H1 (cell line): ENCODE measurements around the gene JMJD7. TPM values are rescaled to one million over a fixed set of nuclear protein-coding genes. Genes with fewer than 3 reads are reported as not detected.

ENCODE experiments used
- BACH1 ChIP-seq: IDR thresholded peaks from 2 replicates; pipeline ENCODE4 v1.6.1; 2012; ENCODE audit warnings: low read length, improper control_type of control experiment
- BRCA1 ChIP-seq: IDR thresholded peaks from 2 replicates; pipeline ENCODE4 v1.6.1; 2012; ENCODE audit warnings: low read depth, low read length, improper control_type of control experiment
- CHD1 ChIP-seq: IDR thresholded peaks from 2 replicates; pipeline ENCODE4 v1.6.1; 2012; ENCODE audit warnings: low read depth, low read length, improper control_type of control experiment
- CTBP2 ChIP-seq: IDR thresholded peaks from 2 replicates; pipeline ENCODE4 v1.7.0; 2011; ENCODE audit warnings: borderline replicate concordance, mild to moderate bottlenecking, moderate library complexity, mixed read lengths, low read length; ENCODE audit not compliant: insufficient read depth, insufficient read length
- EGR1 ChIP-seq: IDR thresholded peaks from 2 replicates; pipeline ENCODE4 v1.6.1; 2011; ENCODE audit warnings: low read depth, low read length, borderline replicate concordance
- EZH2 ChIP-seq: fragments of 200-600 bp; sonication (generic); IDR thresholded peaks from 2 replicates; pipeline ENCODE4 v1.7.1; 2012; ENCODE audit warnings: low read depth, mild to moderate bottlenecking, moderate library complexity, low read length, inconsistent platforms; ENCODE audit not compliant: severe bottlenecking
- FOSL1 ChIP-seq: IDR thresholded peaks from 2 replicates; pipeline ENCODE4 v1.6.1; 2011; ENCODE audit warnings: mild to moderate bottlenecking, low read depth, low read length, moderate library complexity; ENCODE audit not compliant: insufficient read depth
- GTF2F1 ChIP-seq: IDR thresholded peaks from 2 replicates; pipeline ENCODE4 v1.6.1; 2012; ENCODE audit warnings: low read depth, low read length, improper control_type of control experiment, borderline replicate concordance
- KDM4A ChIP-seq: IDR thresholded peaks from one replicate; pipeline ENCODE4 v1.7.1; 2012; ENCODE audit warnings: low read depth, mild to moderate bottlenecking, moderate library complexity, low read length, inconsistent platforms; ENCODE audit not compliant: severe bottlenecking
- POLR2A ChIP-seq, 2 experiments: IDR thresholded peaks; 1 replicate in 1 of 2; 2 replicates in 1 of 2; pipeline ENCODE4 v1.6.1; 2011; ENCODE audit warnings: low read depth in 2 of 2, low read length in 2 of 2, mild to moderate bottlenecking in 2 of 2; ENCODE audit errors: control extremely low read depth in 1 of 2
- POLR2AphosphoS5 ChIP-seq: IDR thresholded peaks from 2 replicates; pipeline ENCODE4 v1.6.1; 2011; ENCODE audit warnings: low read depth, low read length
- RBBP5 ChIP-seq: IDR thresholded peaks from 2 replicates; pipeline ENCODE4 v1.7.1; 2012; ENCODE audit warnings: low read depth, mild to moderate bottlenecking, inconsistent platforms, low read length, moderate library complexity, borderline replicate concordance
- RNF2 ChIP-seq: fragments of 200-900, 300-1000 bp; sonication (generic); IDR thresholded peaks from 2 replicates; pipeline ENCODE4 v1.7.1; 2016; ENCODE audit warnings: borderline replicate concordance, low read depth, mild to moderate bottlenecking, antibody characterized with exemption, low read length; ENCODE audit not compliant: poor library complexity, severe bottlenecking; ENCODE audit errors: missing control alignments
- SIRT6 ChIP-seq: IDR thresholded peaks from one replicate; pipeline ENCODE4 v1.7.1; 2012; ENCODE audit warnings: low read length, inconsistent platforms
- SIX5 ChIP-seq: IDR thresholded peaks from 2 replicates; pipeline ENCODE4 v1.6.1; 2011; ENCODE audit warnings: mild to moderate bottlenecking, low read depth, low read length
- SRF ChIP-seq: IDR thresholded peaks from 2 replicates; pipeline ENCODE4 v1.6.1; 2011; ENCODE audit warnings: mild to moderate bottlenecking, low read depth, low read length, moderate library complexity
- SUZ12 ChIP-seq: fragments of 200-600 bp; sonication (generic); IDR thresholded peaks from 2 replicates; pipeline ENCODE4 v1.6.1; 2012; ENCODE audit warnings: mild to moderate bottlenecking, inconsistent platforms, low read length, moderate library complexity, mixed read lengths
- TEAD4 ChIP-seq: IDR thresholded peaks from 2 replicates; pipeline ENCODE4 v1.6.1; 2012; ENCODE audit warnings: low read depth, low read length, inconsistent platforms, mixed read lengths
- ZNF274 ChIP-seq: IDR thresholded peaks from 2 replicates; pipeline ENCODE4 v1.7.0; 2012; ENCODE audit warnings: low read length, borderline replicate concordance; ENCODE audit errors: extremely low read depth
- polyA plus RNA-seq, 7 experiments: library from polyadenylated mRNA; depleted of rRNA in 3 of 7; stranded (reverse) in 5 of 7; unstranded in 2 of 7; fragments of >200 nt in 5 of 7; fragments of 200-250 nt in 2 of 7; gene quantifications; 1 replicate in 5 of 7; 2 replicates in 1 of 7; 4 replicates in 1 of 7; pipeline versions ENCODE4 v1.2.1 to v1.2.3, GENCODE V29; 2011 to 2013; ENCODE audit warnings: missing spikeins in 2 of 7, mixed read lengths in 2 of 7
- total RNA-seq: library from RNA; stranded (reverse); fragmentation: NEBNext Ultra II Directional; extraction: Animal tissue kit (Norgen Biotek cat#: 25700); gene quantifications from 2 replicates; pipeline ENCODE4 v1.2.1, GENCODE V29; 2021
- TF ChIP-seq, protein P1 (sequence below): IDR thresholded peaks from 2 replicates; pipeline ENCODE4 v1.6.1; 2012; ENCODE audit warnings: inconsistent platforms
- TF ChIP-seq, protein P2 (sequence below): IDR thresholded peaks from 2 replicates; pipeline ENCODE4 v1.6.1; 2011; ENCODE audit warnings: low read length, improper control_type of control experiment
- TF ChIP-seq, protein P3 (sequence below): IDR thresholded peaks from 2 replicates; pipeline ENCODE4 v1.6.1; 2011; ENCODE audit warnings: low read depth, mild to moderate bottlenecking, low read length; ENCODE audit not compliant: insufficient read depth

The JMJD7 gene
- total and polyA plus RNA-seq, 2 of the 8 experiments (the other 6 are each of a cell fraction or from before 2014, with no cell fraction given): 15.0 to 20.0 TPM

DNA sequence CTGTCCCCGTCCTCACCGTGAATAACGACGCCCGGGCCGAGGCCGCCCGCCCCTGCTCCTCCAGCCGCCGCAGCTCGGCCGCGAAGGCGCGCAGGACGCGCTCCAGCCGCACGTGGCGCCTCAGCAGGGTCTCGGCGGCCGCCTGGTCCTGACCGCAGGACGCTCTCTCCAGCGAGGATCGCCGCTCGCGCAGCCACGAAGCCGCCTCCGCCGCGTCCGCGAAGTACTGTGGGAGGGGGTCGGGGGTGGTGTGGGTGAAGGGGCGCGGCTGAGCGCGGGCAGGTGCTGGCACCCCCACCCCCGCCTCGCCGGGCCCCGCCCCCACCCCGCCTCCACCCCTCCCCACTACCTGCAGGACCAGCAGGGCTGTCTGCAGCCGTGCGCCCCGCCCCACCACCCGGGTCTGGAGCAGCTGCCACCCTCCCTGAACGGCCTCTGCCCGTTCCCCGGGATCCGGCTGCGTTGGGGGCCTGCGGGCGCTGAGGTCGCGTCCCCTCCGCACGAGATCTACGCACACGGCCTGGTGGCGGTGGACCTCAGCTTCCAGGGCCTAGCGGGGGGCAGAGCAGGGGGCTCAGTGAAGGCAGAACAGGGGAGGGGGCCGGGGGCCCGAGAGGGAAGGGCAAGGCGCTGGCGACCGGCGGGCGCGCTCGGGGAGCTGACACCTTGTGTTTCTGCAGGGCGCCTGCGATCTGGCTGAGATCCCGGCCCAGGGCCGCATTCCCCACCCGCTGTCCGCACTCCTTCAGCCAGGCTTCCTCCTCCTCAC lies 54.2 kb downstream of the JMJD7 start (continued):
- TF ChIP-seq BRCA1 (no peak), SUZ12 (peak; percentile 52), POLR2AphosphoS5 (no peak), ZNF274 (no peak), CTBP2 (no peak), CHD1 (no peak), FOSL1 (no peak), SRF (no peak), SIX5 (no peak), POLR2A (IDR thresholded peaks at IDR 0.05; ENCODE audit: control extremely low read depth in 1 of 2, low read depth in 2 of 2, low read length in 2 of 2) (no peak), RNF2 (no peak), BACH1 (no peak), EGR1 (no peak), GTF2F1 (no peak), EZH2 (peak; percentile 60), RBBP5 (0 out of 2 replicates have a peak, but pooled peaks have one; percentile 67), KDM4A (peak; percentile 68), TEAD4 (no peak), SIRT6 (no peak)
- TF ChIP-seq, protein P1, sequence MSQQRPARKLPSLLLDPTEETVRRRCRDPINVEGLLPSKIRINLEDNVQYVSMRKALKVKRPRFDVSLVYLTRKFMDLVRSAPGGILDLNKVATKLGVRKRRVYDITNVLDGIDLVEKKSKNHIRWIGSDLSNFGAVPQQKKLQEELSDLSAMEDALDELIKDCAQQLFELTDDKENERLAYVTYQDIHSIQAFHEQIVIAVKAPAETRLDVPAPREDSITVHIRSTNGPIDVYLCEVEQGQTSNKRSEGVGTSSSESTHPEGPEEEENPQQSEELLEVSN: peak; percentile 96
- TF ChIP-seq, protein P2, sequence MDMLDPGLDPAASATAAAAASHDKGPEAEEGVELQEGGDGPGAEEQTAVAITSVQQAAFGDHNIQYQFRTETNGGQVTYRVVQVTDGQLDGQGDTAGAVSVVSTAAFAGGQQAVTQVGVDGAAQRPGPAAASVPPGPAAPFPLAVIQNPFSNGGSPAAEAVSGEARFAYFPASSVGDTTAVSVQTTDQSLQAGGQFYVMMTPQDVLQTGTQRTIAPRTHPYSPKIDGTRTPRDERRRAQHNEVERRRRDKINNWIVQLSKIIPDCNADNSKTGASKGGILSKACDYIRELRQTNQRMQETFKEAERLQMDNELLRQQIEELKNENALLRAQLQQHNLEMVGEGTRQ: peak; percentile 17; the same call in 1 of the 2 replicates
- TF ChIP-seq, protein P3, sequence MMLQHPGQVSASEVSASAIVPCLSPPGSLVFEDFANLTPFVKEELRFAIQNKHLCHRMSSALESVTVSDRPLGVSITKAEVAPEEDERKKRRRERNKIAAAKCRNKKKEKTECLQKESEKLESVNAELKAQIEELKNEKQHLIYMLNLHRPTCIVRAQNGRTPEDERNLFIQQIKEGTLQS: no peak
